Measurements from ENCODE around the gene MAP4K3. TPM values are rescaled to one million over a fixed set of nuclear protein-coding genes. Genes with fewer than 3 reads are reported as not detected.

The MAP4K3 gene
- total RNA-seq, 1 donor from 2014 or later = 38.5 TPM

DNA sequence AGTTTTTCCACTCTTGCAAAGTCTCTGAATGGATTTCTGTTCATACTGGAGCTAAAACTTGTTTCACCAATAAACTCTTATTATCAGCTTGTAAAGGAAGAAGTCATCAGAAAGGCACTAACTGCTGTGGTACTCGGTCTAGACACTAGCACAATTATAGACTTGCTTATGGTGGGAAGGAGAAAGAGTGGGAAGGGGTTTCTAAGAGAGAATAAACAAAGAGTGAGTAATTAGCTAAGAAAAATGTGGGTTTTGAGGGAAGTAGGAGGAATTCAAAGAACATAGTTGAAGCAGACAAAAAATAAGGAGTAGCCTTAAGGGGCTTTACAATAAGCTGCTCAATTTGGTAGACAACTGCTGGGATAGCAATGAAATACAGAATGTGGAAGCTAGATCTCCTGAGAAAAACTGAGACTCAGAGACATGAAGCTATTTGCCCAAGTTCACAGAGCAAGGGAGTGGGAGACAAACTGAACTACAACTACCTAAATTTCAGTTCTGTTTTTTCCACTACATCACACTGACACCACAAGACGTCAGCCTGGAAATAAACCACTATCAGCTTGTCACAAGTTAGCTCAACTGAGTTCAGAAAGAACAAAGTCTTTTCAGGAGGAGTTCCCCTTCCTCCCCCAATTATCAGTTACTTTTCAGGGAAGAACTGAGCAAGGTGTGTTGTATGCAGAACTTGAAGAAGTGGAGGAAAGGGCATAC, 59.7 kb downstream of the MAP4K3 start:
- H3K4me3 ChIP-seq = no peak overlapping the region
- H3K27ac ChIP-seq = no peak overlapping the region
- peaks cover 0 to 11% of the 10 kb centered on the region in 2 donors for H3K36me3 ChIP-seq
- no peaks in the 10 kb centered on the region for H3K27me3 ChIP-seq
- TF ChIP-seq, protein P1, sequence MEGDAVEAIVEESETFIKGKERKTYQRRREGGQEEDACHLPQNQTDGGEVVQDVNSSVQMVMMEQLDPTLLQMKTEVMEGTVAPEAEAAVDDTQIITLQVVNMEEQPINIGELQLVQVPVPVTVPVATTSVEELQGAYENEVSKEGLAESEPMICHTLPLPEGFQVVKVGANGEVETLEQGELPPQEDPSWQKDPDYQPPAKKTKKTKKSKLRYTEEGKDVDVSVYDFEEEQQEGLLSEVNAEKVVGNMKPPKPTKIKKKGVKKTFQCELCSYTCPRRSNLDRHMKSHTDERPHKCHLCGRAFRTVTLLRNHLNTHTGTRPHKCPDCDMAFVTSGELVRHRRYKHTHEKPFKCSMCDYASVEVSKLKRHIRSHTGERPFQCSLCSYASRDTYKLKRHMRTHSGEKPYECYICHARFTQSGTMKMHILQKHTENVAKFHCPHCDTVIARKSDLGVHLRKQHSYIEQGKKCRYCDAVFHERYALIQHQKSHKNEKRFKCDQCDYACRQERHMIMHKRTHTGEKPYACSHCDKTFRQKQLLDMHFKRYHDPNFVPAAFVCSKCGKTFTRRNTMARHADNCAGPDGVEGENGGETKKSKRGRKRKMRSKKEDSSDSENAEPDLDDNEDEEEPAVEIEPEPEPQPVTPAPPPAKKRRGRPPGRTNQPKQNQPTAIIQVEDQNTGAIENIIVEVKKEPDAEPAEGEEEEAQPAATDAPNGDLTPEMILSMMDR (IDR thresholded peaks at IDR 0.05) = no peak
- TF ChIP-seq POLR2A (IDR thresholded peaks at IDR 0.05) (no peak), POLR2AphosphoS5 (IDR thresholded peaks at IDR 0.05; ENCODE audit: insufficient read depth in 1 of 2, low read depth in 1 of 2) (no peak)
- intact Hi-C loops (cut with DNase I) = loop anchor here (5.0 kb wide), 1 partner anchor 130 kb away; no protein-coding TSS in a partner anchor
- peaks cover 27% of the 10 kb centered on the region for H3K4me1 ChIP-seq
- H3K9me3 ChIP-seq = no peaks in the 10 kb centered on the region
- no peak for DNase-seq (ENCODE audit: extremely low spot score in 2 of 2)

DNA sequence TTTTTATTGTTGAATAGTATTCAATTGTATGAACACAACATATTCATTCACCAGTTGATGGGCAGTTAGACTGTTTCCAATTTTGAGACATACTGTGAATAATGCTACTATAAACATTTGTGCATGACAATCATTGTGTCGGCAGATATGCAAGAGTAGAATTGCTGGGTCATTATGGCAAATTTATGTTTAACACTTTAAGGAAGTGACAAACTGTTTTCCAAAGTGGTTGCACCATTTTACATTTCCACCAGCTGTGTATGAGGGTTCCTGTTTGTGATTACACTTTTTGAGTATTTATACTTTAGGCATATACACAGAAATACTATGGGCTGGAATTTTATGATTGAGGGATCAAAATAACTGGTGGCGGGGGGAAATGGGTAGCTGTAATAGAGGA, 61.2 kb downstream of the MAP4K3 start:
- DNase-seq (ENCODE audit: extremely low spot score in 2 of 2) = no peak
- TF ChIP-seq, protein P1 (IDR thresholded peaks at IDR 0.05) = no peak
- TF ChIP-seq POLR2A (IDR thresholded peaks at IDR 0.05) = no peak
- TF ChIP-seq POLR2AphosphoS5 (IDR thresholded peaks at IDR 0.05; ENCODE audit: insufficient read depth in 1 of 2, low read depth in 1 of 2) = no peak

DNA sequence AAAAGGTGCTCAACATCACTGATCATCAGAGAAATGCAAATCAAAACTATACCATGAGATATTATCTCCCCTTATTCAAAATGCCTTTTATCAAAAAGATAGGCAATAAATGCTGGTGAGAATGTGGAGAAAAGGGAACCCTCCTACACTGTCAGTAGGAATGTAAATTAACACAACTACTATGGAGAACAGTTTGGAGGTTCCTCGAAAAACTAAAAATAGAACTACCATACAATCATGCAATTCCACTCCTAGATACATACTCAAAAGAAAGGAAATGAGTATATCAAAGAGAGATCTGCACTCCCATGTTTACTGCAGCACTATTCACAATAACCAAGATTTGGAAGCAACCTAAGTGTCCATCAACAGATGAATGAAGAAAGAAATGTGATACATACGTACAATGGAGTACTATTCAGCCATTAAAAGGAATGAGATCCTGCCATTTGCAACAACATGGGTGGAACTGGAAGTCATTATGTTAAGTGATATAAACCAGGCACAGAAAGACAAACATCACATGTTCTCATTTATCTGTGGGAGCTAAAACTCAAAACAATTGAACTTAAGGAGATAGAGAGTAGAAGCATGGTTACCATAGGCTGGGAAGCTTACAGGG, 63.8 kb downstream of the MAP4K3 start:
- DNase-seq (ENCODE audit: extremely low spot score in 2 of 2) = no peak
- intact Hi-C loops (cut with DNase I) = no loop called here

More for the DNA sequence above, 61.2 kb downstream of the MAP4K3 start:
- H3K27me3 ChIP-seq = no peaks in the 10 kb centered on the region
- no peaks in the 10 kb centered on the region for H3K9me3 ChIP-seq
- peaks cover 12% of the 10 kb centered on the region for H3K4me1 ChIP-seq
- no peak overlapping the region for H3K4me3 ChIP-seq
- H3K36me3 ChIP-seq = peaks cover 0 to 11% of the 10 kb centered on the region in 2 donors
- no peak overlapping the region for H3K27ac ChIP-seq
- intact Hi-C loops (cut with DNase I) = loop anchor here (5.0 kb wide), 1 partner anchor 131 kb away; no protein-coding TSS in a partner anchor

DNA sequence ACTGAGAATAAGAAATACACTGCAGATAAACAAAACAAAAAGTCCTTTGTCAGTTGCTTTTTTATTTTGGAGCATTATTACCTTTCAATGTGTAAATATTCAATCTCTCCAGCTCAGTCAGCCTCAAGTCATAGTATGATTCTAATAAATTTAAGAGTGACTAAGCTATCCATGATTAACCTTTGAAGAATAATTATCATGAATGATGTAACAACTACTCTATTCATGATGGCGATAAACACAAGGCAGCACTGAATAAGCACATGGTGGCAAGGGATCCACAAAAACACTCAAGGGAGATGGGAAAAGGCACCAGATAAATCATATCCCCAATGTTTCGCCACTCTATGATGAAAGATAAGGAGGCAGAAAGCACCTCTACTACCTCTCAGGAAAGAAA, 67.0 kb downstream of the MAP4K3 start:
- TF ChIP-seq, protein P1 (IDR thresholded peaks at IDR 0.05) = no peak
- no peak for TF ChIP-seq POLR2A (IDR thresholded peaks at IDR 0.05)
- TF ChIP-seq POLR2AphosphoS5 (IDR thresholded peaks at IDR 0.05; ENCODE audit: insufficient read depth in 1 of 2, low read depth in 1 of 2) = no peak
- no peak overlapping the region for H3K4me3 ChIP-seq
- no peak overlapping the region for H3K27ac ChIP-seq
- no peaks in the 10 kb centered on the region for H3K36me3 ChIP-seq
- no peaks in the 10 kb centered on the region for H3K9me3 ChIP-seq
- H3K27me3 ChIP-seq = no peaks in the 10 kb centered on the region
- DNase-seq (ENCODE audit: extremely low spot score in 2 of 2) = no peak
- intact Hi-C loops (cut with DNase I) = no loop called here
- no peaks in the 10 kb centered on the region for H3K4me1 ChIP-seq

More for the DNA sequence above, 63.8 kb downstream of the MAP4K3 start:
- Histone ChIP-seq H3K9me3 (no peaks in the 10 kb centered on the region), H3K27me3 (no peaks in the 10 kb centered on the region), H3K4me1 (no peaks in the 10 kb centered on the region), H3K4me3 (no peak overlapping the region), H3K27ac (no peak overlapping the region), H3K36me3 (peaks cover 0 to 11% of the 10 kb centered on the region in 2 donors)
- TF ChIP-seq, protein P1 (IDR thresholded peaks at IDR 0.05) = no peak

DNA sequence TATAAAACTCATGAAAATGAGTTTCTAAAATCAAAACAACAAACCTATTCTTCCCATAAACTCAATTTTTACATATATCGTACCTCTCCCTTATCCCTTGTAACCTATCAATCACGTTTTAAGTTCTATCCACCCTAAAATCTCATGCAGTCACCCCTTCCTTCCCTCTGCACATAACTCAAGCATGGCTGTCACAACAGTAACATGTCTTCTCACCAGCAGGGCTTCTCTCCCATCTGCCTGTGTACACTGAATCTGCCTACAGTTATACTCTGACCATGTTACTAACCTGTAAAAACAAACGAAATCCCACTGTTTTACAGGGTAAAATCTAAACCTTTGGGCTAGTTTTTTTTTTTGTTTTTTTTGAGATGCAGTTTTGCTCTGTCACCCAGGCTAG, 68.2 kb downstream of the MAP4K3 start:
- Histone ChIP-seq H3K27ac (no peak overlapping the region), H3K9me3 (no peaks in the 10 kb centered on the region), H3K36me3 (no peaks in the 10 kb centered on the region), H3K4me3 (no peak overlapping the region), H3K27me3 (no peaks in the 10 kb centered on the region), H3K4me1 (no peaks in the 10 kb centered on the region)
- TF ChIP-seq POLR2AphosphoS5 (IDR thresholded peaks at IDR 0.05; ENCODE audit: insufficient read depth in 1 of 2, low read depth in 1 of 2) (no peak), POLR2A (IDR thresholded peaks at IDR 0.05) (no peak)
- TF ChIP-seq, protein P1 (IDR thresholded peaks at IDR 0.05) = no peak
- intact Hi-C loops (cut with DNase I) = no loop called here
- no peak for DNase-seq (ENCODE audit: extremely low spot score in 2 of 2)

Measured in vagina (tissue), 2 donors.